ENCODE measurements around the gene PLS1.
"Not testable (repeated sequence)": the region's sequence is repeated elsewhere in the genome, so short reads cannot be mapped to it uniquely, and the experiment has no call there.

The PLS1 gene

DNA sequence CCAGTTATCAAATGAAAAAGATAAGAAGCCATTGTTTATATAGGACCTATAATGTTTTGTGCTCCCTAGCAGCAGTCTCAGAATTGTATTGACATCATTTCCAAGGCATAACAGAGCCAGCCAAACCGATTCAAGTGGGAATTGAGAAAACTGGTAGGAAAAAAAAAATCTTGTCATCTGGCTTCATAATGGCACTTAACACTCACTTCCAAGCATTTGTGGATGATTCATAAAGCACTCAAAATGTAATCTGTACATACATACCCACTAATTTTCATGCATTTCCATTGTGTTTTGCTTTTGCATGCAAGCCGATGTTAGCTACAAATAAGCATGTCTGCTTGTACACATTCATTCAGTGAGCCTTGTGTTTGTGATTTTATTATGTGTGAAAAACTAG is 109.0 kb downstream of the PLS1 start:
- Histone ChIP-seq H3K9ac (ENCODE audit: low read length) (no peak overlapping the region), H3K9me2 (ENCODE audit: low read depth, low read length) (no peaks in the 10 kb centered on the region), H4K20me1 (ENCODE audit: insufficient read depth, low read length) (no peaks in the 10 kb centered on the region), H3K4me2 (ENCODE audit: low read length) (no peak overlapping the region), H3K9me3 (ENCODE audit: low read length) (no peaks in the 10 kb centered on the region), H3K27me3 (ENCODE audit: insufficient read depth, low read length) (no peaks in the 10 kb centered on the region), H3F3A (ENCODE audit: insufficient read depth, low read length) (no peaks in the 10 kb centered on the region), H3K36me3 (ENCODE audit: insufficient read depth, low read length) (no peaks in the 10 kb centered on the region), H3K4me3 (ENCODE audit: low read depth, low read length, poor library complexity, severe bottlenecking) (no peak overlapping the region), H2AFZ (ENCODE audit: low read length) (no peak overlapping the region), H3K79me2 (ENCODE audit: insufficient read depth, low read length) (no peaks in the 10 kb centered on the region), H3K4me1 (ENCODE audit: insufficient read depth, low read length, severe bottlenecking) (no peaks in the 10 kb centered on the region), H3K27ac (ENCODE audit: low read depth, low read length, poor library complexity, severe bottlenecking) (no peak overlapping the region)
- TF ChIP-seq EZH2 (IDR thresholded peaks at IDR 0.05; ENCODE audit: borderline replicate concordance, low read length): no peak
- TF ChIP-seq, protein P1, sequence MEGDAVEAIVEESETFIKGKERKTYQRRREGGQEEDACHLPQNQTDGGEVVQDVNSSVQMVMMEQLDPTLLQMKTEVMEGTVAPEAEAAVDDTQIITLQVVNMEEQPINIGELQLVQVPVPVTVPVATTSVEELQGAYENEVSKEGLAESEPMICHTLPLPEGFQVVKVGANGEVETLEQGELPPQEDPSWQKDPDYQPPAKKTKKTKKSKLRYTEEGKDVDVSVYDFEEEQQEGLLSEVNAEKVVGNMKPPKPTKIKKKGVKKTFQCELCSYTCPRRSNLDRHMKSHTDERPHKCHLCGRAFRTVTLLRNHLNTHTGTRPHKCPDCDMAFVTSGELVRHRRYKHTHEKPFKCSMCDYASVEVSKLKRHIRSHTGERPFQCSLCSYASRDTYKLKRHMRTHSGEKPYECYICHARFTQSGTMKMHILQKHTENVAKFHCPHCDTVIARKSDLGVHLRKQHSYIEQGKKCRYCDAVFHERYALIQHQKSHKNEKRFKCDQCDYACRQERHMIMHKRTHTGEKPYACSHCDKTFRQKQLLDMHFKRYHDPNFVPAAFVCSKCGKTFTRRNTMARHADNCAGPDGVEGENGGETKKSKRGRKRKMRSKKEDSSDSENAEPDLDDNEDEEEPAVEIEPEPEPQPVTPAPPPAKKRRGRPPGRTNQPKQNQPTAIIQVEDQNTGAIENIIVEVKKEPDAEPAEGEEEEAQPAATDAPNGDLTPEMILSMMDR (IDR thresholded peaks at IDR 0.05; ENCODE audit: low read length): no peak

DNA sequence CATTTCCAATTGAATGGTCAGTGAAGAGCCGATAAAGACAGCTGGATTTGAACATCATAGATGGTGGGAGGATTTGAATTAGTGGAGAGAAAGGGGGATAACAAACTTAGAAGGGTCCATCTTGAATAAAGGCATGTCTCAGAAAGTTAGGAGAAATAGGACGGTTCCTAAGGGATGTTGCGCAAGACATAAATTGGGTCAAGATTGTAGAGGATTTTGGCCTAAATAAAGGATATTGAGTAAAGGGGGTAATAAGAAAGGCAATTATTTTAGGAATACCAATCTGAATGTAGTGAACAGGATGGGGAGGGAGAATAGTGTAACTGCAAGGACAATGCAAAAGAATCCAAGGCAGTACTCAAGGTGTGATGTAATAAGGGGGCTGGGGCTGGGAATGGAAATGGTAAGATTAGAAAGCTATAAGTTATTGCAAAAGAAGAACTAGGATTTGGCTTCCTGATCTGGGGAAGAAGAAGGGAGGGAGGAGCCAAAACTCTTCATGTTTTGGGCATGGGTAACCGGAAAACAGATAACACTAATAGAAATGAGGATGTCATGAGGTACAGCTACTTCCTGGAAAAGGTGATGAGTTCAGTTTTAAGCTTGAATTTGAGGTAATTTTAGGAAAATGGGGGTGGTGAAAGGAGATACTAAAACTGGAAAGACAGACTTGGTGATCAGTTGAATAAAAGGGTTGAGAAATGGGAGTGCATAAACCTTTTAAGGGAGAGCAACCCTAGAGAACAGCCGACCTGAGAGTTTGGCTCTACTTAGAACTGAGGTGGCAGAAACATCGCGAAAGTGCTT is 110.3 kb downstream of the PLS1 start:
- no peak overlapping the region for H2AFZ ChIP-seq (ENCODE audit: low read length)
- H3K36me3 ChIP-seq (ENCODE audit: insufficient read depth, low read length): no peaks in the 10 kb centered on the region
- H3K9me2 ChIP-seq (ENCODE audit: low read depth, low read length): no peaks in the 10 kb centered on the region
- no peaks in the 10 kb centered on the region for H3K9me3 ChIP-seq (ENCODE audit: low read length)
- no peaks in the 10 kb centered on the region for H3K27me3 ChIP-seq (ENCODE audit: insufficient read depth, low read length)
- H3K4me3 ChIP-seq (ENCODE audit: low read depth, low read length, poor library complexity, severe bottlenecking): no peak overlapping the region
- no peak overlapping the region for H3K9ac ChIP-seq (ENCODE audit: low read length)
- H3K4me1 ChIP-seq (ENCODE audit: insufficient read depth, low read length, severe bottlenecking): no peaks in the 10 kb centered on the region
- H3K4me2 ChIP-seq (ENCODE audit: low read length): no peak overlapping the region
- H3F3A ChIP-seq (ENCODE audit: insufficient read depth, low read length): no peaks in the 10 kb centered on the region
- H3K27ac ChIP-seq (ENCODE audit: low read depth, low read length, poor library complexity, severe bottlenecking): no peak overlapping the region
- TF ChIP-seq, protein P1 (IDR thresholded peaks at IDR 0.05; ENCODE audit: low read length): no peak
- TF ChIP-seq EZH2 (IDR thresholded peaks at IDR 0.05; ENCODE audit: borderline replicate concordance, low read length): no peak
- no peaks in the 10 kb centered on the region for H3K79me2 ChIP-seq (ENCODE audit: insufficient read depth, low read length)
- no peaks in the 10 kb centered on the region for H4K20me1 ChIP-seq (ENCODE audit: insufficient read depth, low read length)

DNA sequence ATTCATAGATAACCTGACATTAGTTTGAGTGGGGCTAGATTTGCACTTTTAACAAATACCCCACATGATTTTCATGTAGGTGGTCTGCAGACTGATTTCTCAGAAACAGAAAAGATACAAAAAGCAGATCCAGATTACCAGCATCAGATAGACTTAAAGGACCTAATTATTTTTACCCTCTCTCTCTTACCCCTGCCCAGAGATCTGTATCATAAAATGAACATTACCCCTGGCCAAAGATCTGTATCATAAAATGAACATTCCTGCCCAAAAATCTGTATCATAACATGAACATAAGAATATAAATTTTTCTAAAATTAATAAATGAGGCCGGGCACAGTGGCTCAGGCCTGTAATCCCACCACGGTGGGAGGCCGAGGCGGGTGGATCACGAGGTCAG is 113.0 kb downstream of the PLS1 start:
- Histone ChIP-seq H3K9ac (ENCODE audit: low read length) (no peak overlapping the region), H3K79me2 (ENCODE audit: insufficient read depth, low read length) (no peaks in the 10 kb centered on the region), H3K4me3 (ENCODE audit: low read depth, low read length, poor library complexity, severe bottlenecking) (no peak overlapping the region), H3K27ac (ENCODE audit: low read depth, low read length, poor library complexity, severe bottlenecking) (no peak overlapping the region), H3F3A (ENCODE audit: insufficient read depth, low read length) (no peaks in the 10 kb centered on the region), H3K9me2 (ENCODE audit: low read depth, low read length) (no peaks in the 10 kb centered on the region), H4K20me1 (ENCODE audit: insufficient read depth, low read length) (no peaks in the 10 kb centered on the region), H2AFZ (ENCODE audit: low read length) (no peak overlapping the region), H3K4me2 (ENCODE audit: low read length) (no peak overlapping the region), H3K9me3 (ENCODE audit: low read length) (no peaks in the 10 kb centered on the region), H3K27me3 (ENCODE audit: insufficient read depth, low read length) (no peaks in the 10 kb centered on the region), H3K4me1 (ENCODE audit: insufficient read depth, low read length, severe bottlenecking) (no peaks in the 10 kb centered on the region), H3K36me3 (ENCODE audit: insufficient read depth, low read length) (no peaks in the 10 kb centered on the region)
- no peak for TF ChIP-seq EZH2 (IDR thresholded peaks at IDR 0.05; ENCODE audit: borderline replicate concordance, low read length)
- TF ChIP-seq, protein P1 (IDR thresholded peaks at IDR 0.05; ENCODE audit: low read length): no peak

DNA sequence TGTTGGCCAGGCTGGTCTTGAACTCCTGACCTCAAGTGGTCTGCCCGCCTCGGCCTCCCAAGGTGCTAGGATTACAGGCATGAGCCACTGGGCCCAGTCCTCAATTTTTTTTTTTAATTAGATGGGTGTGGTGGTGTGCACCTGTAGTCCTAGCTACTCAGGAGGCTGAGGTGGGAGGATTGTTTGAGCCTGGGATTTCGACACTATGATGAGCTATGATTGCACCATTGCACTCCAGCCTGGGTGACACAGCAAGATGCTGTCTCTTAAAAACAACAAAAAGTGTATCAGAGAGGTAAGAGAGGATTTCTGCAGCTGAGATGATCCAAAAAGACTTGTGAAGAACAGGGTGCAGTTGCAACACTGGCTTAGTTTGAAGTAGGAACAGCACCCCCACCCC is 118.7 kb downstream of the PLS1 start:
- not testable (repeated sequence) for H4K20me1 ChIP-seq (ENCODE audit: insufficient read depth, low read length); H3K9me2 ChIP-seq (ENCODE audit: low read depth, low read length); H3K27me3 ChIP-seq (ENCODE audit: insufficient read depth, low read length); H3K79me2 ChIP-seq (ENCODE audit: insufficient read depth, low read length); H2AFZ ChIP-seq (ENCODE audit: low read length); H3K4me1 ChIP-seq (ENCODE audit: insufficient read depth, low read length, severe bottlenecking); H3K4me2 ChIP-seq (ENCODE audit: low read length); H3F3A ChIP-seq (ENCODE audit: insufficient read depth, low read length); H3K9me3 ChIP-seq (ENCODE audit: low read length); H3K9ac ChIP-seq (ENCODE audit: low read length); H3K36me3 ChIP-seq (ENCODE audit: insufficient read depth, low read length); H3K27ac ChIP-seq (ENCODE audit: low read depth, low read length, poor library complexity, severe bottlenecking); H3K4me3 ChIP-seq (ENCODE audit: low read depth, low read length, poor library complexity, severe bottlenecking)
